ENCODE results near the gene ABHD17C. TPM values are rescaled to one million over a fixed set of nuclear protein-coding genes. Genes with fewer than 3 reads are reported as not detected.

The ABHD17C gene
- total RNA-seq, 4 donors from 2014 or later, result 41.0 to 96.0 (median 72.5) TPM

GRCh38 chr15:80745888-80746287 lies 50.8 kb downstream of the ABHD17C start:
- Histone ChIP-seq H3K36me3 (no peaks in the 10 kb centered on the region), H3K27me3 (no peaks in the 10 kb centered on the region), H3K9me3 (no peaks in the 10 kb centered on the region), H3K4me1 (peaks cover 0 to 23% (median 13%) of the 10 kb centered on the region in 4 donors), H3K4me3 (no peak overlapping the region), H3K27ac (no peak overlapping the region)
- 69 to 86% methylated on average over 1 of the region's 1 CpG for WGBS, 2 donors (ENCODE audit: low coverage in 1 of 2)
- intact Hi-C loops (cut with DNase I; ENCODE audit: low total_unique reads) (no loop called here), in situ Hi-C loops (cut with MboI; ENCODE audit: low pct_ligation_motif_present in 1 of 4, low pct_unique_long_range_greater_than_20kb in 1 of 4, low sequenced_read_pairs in 3 of 4) (no loop called here)
- no peak for DNase-seq
- TF ChIP-seq CTCF (IDR thresholded peaks at IDR 0.05) (no peak), POLR2A (IDR thresholded peaks at IDR 0.05) (no peak), EP300 (IDR thresholded peaks at IDR 0.05; ENCODE audit: low read depth) (no peak), POLR2AphosphoS5 (IDR thresholded peaks at IDR 0.05) (no peak)

GRCh38 chr15:80747317-80748053 lies 52.4 kb downstream of the ABHD17C start:
- in situ Hi-C loops (cut with MboI; ENCODE audit: low pct_ligation_motif_present in 1 of 4, low pct_unique_long_range_greater_than_20kb in 1 of 4, low sequenced_read_pairs in 3 of 4) (no loop called here), intact Hi-C loops (cut with DNase I; ENCODE audit: low total_unique reads) (no loop called here)
- Histone ChIP-seq H3K9me3 (no peaks in the 10 kb centered on the region), H3K4me1 (peaks cover 0 to 23% (median 13%) of the 10 kb centered on the region in 4 donors), H3K27ac (no peak overlapping the region), H3K36me3 (no peaks in the 10 kb centered on the region), H3K4me3 (no peak overlapping the region), H3K27me3 (no peaks in the 10 kb centered on the region)
- TF ChIP-seq CTCF (IDR thresholded peaks at IDR 0.05) (no peak), POLR2A (IDR thresholded peaks at IDR 0.05) (no peak), EP300 (IDR thresholded peaks at IDR 0.05; ENCODE audit: low read depth) (no peak), POLR2AphosphoS5 (IDR thresholded peaks at IDR 0.05) (no peak)
- no peak for DNase-seq
- 81 to 86% methylated on average over 4 to 16 of the region's 16 CpGs for WGBS, 2 donors (ENCODE audit: low coverage in 1 of 2)

- Histone ChIP-seq H3K9me3 (no peaks in the 10 kb centered on the region), H3K27me3 (no peaks in the 10 kb centered on the region), H3K4me1 (peaks cover 0 to 8% (median 3%) of the 10 kb centered on the region in 4 donors), H3K4me3 (no peak overlapping the region), H3K27ac (no peak overlapping the region), H3K36me3 (peaks cover 0 to 10% (median 2%) of the 10 kb centered on the region in 4 donors)
- DNase-seq, result no peak
- in situ Hi-C loops (cut with MboI; ENCODE audit: low pct_ligation_motif_present in 1 of 4, low pct_unique_long_range_greater_than_20kb in 1 of 4, low sequenced_read_pairs in 3 of 4) (no loop called here), intact Hi-C loops (cut with DNase I; ENCODE audit: low total_unique reads) (no loop called here)
- no peak for TF ChIP-seq CTCF (IDR thresholded peaks at IDR 0.05)
- no peak for TF ChIP-seq POLR2AphosphoS5 (IDR thresholded peaks at IDR 0.05)
- no peak for TF ChIP-seq POLR2A (IDR thresholded peaks at IDR 0.05)
- TF ChIP-seq EP300 (IDR thresholded peaks at IDR 0.05; ENCODE audit: low read depth), result no peak
- 83 to 100% methylated on average over 3 to 6 of the region's 6 CpGs for WGBS, 2 donors (ENCODE audit: low coverage in 1 of 2)
These were observed 54.5 kb downstream of the ABHD17C start for GRCh38 chr15:80749589-80749988.

- no peaks in the 10 kb centered on the region for H3K9me3 ChIP-seq
- TF ChIP-seq POLR2A (IDR thresholded peaks at IDR 0.05) (no peak), POLR2AphosphoS5 (IDR thresholded peaks at IDR 0.05) (no peak), CTCF (IDR thresholded peaks at IDR 0.05) (no peak), EP300 (IDR thresholded peaks at IDR 0.05; ENCODE audit: low read depth) (no peak)
- 79 to 97% methylated on average over 4 of the region's 4 CpGs for WGBS, 2 donors (ENCODE audit: low coverage in 1 of 2)
- H3K27ac ChIP-seq, result no peak overlapping the region
- DNase-seq, result no peak
- peaks cover 0 to 19% (median 6%) of the 10 kb centered on the region in 4 donors for H3K36me3 ChIP-seq
- no peaks in the 10 kb centered on the region for H3K27me3 ChIP-seq
- in situ Hi-C loops (cut with MboI; ENCODE audit: low pct_ligation_motif_present in 1 of 4, low pct_unique_long_range_greater_than_20kb in 1 of 4, low sequenced_read_pairs in 3 of 4), result loop anchor here in 2 of 4 donors (10.0 to 25.0 kb wide), 2 partner anchors 64 to 288 kb away; no protein-coding TSS in a partner anchor
- no peaks in the 10 kb centered on the region for H3K4me1 ChIP-seq
- intact Hi-C loops (cut with DNase I; ENCODE audit: low total_unique reads), result no loop called here
- no peak overlapping the region for H3K4me3 ChIP-seq
These were observed 55.5 kb downstream of the ABHD17C start for GRCh38 chr15:80750575-80750974.

Data from transverse colon (tissue), 4 donors.